Mesodermal cell (in vitro differentiated cells): ENCODE results near the gene NPAS3.
A peak's percentile ranks its signal among the peaks of the same experiment; 100 is the strongest.

ENCODE experiments used
- H3K27ac ChIP-seq: 2 replicates; pipeline ENCODE4 v1.7.0; 2013; ENCODE audit warnings: mild to moderate bottlenecking, low read depth, low read length, moderate library complexity; ENCODE audit not compliant: severe bottlenecking
- H3K36me3 ChIP-seq: 2 replicates; pipeline ENCODE4 v1.7.1; 2013; ENCODE audit warnings: mild to moderate bottlenecking, low read length, moderate library complexity; ENCODE audit not compliant: control insufficient read depth, insufficient read depth
- H3K4me1 ChIP-seq: one replicate; pipeline ENCODE4 v1.7.1; 2013; ENCODE audit warnings: mild to moderate bottlenecking, low read length; ENCODE audit not compliant: insufficient read depth, control insufficient read depth, poor library complexity, severe bottlenecking
- H3K4me3 ChIP-seq: 2 replicates; pipeline ENCODE4 v1.7.0; 2013; ENCODE audit warnings: low read length, control low read depth, mild to moderate bottlenecking; ENCODE audit not compliant: insufficient read depth, poor library complexity, severe bottlenecking; ENCODE audit errors: extremely low read depth
- H3K9me3 ChIP-seq: 2 replicates; pipeline ENCODE4 v1.7.1; 2013; ENCODE audit warnings: mild to moderate bottlenecking, low read length, moderate library complexity; ENCODE audit not compliant: control insufficient read depth
- WGBS, 2 experiments: methylation state at CpG; one replicate each; pipeline ENCODE4 v1.1.5; 2013; ENCODE audit warnings: missing lambda C conversion rate in 2 of 2; ENCODE audit not compliant: insufficient coverage in 2 of 2; 5-methylcytosine and 5-hydroxymethylcytosine counted together

The NPAS3 gene

GRCh38 chr14:33736299-33736825, 797.7 kb downstream of the NPAS3 start:
- peaks cover 5% of the 10 kb centered on the region for H3K4me1 ChIP-seq
- no peaks in the 10 kb centered on the region for H3K9me3 ChIP-seq
- WGBS, 2 experiments = 100% methylated on average over 2 of the region's 3 CpGs; no CpG with 5 or more reads in 1 of the 2 experiments
- no peak overlapping the region for H3K4me3 ChIP-seq
- H3K27ac ChIP-seq = no peak overlapping the region
- H3K36me3 ChIP-seq = no peaks in the 10 kb centered on the region

- H3K4me1 ChIP-seq = peaks cover 5% of the 10 kb centered on the region
- WGBS, 2 experiments = 83 to 93% methylated on average over 2 of the region's 3 CpGs
- no peak overlapping the region for H3K27ac ChIP-seq
- H3K4me3 ChIP-seq = no peak overlapping the region
- H3K36me3 ChIP-seq = no peaks in the 10 kb centered on the region
- no peaks in the 10 kb centered on the region for H3K9me3 ChIP-seq
Measured at GRCh38 chr14:33736979-33737378, 798.3 kb downstream of the NPAS3 start.

- Histone ChIP-seq H3K9me3 (no peaks in the 10 kb centered on the region), H3K27ac (no peak overlapping the region), H3K36me3 (no peaks in the 10 kb centered on the region), H3K4me1 (peaks cover 5% of the 10 kb centered on the region), H3K4me3 (no peak overlapping the region)
- 88 to 100% methylated on average over 1 to 2 of the region's 2 CpGs for WGBS, 2 experiments
Measured at GRCh38 chr14:33737446-33737845, 798.8 kb downstream of the NPAS3 start.

GRCh38 chr14:33738029-33738428, 799.4 kb downstream of the NPAS3 start:
- no peak overlapping the region for H3K4me3 ChIP-seq
- no peaks in the 10 kb centered on the region for H3K36me3 ChIP-seq
- H3K4me1 ChIP-seq = peaks cover 5% of the 10 kb centered on the region
- H3K27ac ChIP-seq = no peak overlapping the region
- peaks cover 2% of the 10 kb centered on the region for H3K9me3 ChIP-seq
- 89 to 94% methylated on average over 2 of the region's 4 CpGs for WGBS, 2 experiments

GRCh38 chr14:33738491-33738890, 799.8 kb downstream of the NPAS3 start:
- no peaks in the 10 kb centered on the region for H3K36me3 ChIP-seq
- WGBS, 2 experiments = 75 to 77% methylated on average over 2 to 3 of the region's 3 CpGs

GRCh38 chr14:33740531-33740930, 801.9 kb downstream of the NPAS3 start:
- WGBS, 2 experiments = 92 to 100% methylated on average over 2 to 3 of the region's 5 CpGs
- Histone ChIP-seq H3K9me3 (peaks cover 5% of the 10 kb centered on the region), H3K27ac (no peak overlapping the region), H3K4me1 (peaks cover 5% of the 10 kb centered on the region), H3K4me3 (no peak overlapping the region), H3K36me3 (no peaks in the 10 kb centered on the region)

More at GRCh38 chr14:33738491-33738890, 799.8 kb downstream of the NPAS3 start:
- peaks cover 5% of the 10 kb centered on the region for H3K9me3 ChIP-seq
- H3K4me3 ChIP-seq = no peak overlapping the region
- H3K4me1 ChIP-seq = peaks cover 5% of the 10 kb centered on the region
- no peak overlapping the region for H3K27ac ChIP-seq

- H3K36me3 ChIP-seq = no peaks in the 10 kb centered on the region
- no peak overlapping the region for H3K27ac ChIP-seq
- peaks cover 5% of the 10 kb centered on the region for H3K4me1 ChIP-seq
- WGBS, 2 experiments = 100% methylated on average over 3 to 4 of the region's 4 CpGs
- peaks cover 5% of the 10 kb centered on the region for H3K9me3 ChIP-seq
- no peak overlapping the region for H3K4me3 ChIP-seq
Measured at GRCh38 chr14:33742166-33742565, 803.5 kb downstream of the NPAS3 start.

- Histone ChIP-seq H3K9me3 (peaks cover 5% of the 10 kb centered on the region), H3K27ac (no peak overlapping the region), H3K4me1 (no peaks in the 10 kb centered on the region), H3K36me3 (no peaks in the 10 kb centered on the region), H3K4me3 (no peak overlapping the region)
- 85 to 92% methylated on average over 5 of the region's 6 CpGs for WGBS, 2 experiments
Measured at GRCh38 chr14:33745163-33745562, 806.5 kb downstream of the NPAS3 start.

GRCh38 chr14:33747749-33748148, 809.1 kb downstream of the NPAS3 start:
- H3K4me3 ChIP-seq = no peak overlapping the region
- 75 to 77% methylated on average over 1 of the region's 1 CpG for WGBS, 2 experiments

GRCh38 chr14:33754261-33754660, 815.6 kb downstream of the NPAS3 start:
- Histone ChIP-seq H3K27ac (peak overlapping the region; percentile 47), H3K4me1 (peaks cover 11% of the 10 kb centered on the region), H3K36me3 (no peaks in the 10 kb centered on the region), H3K4me3 (no peak overlapping the region), H3K9me3 (no peaks in the 10 kb centered on the region)
- WGBS, 2 experiments = 51 to 78% methylated on average over 2 to 3 of the region's 4 CpGs

More at GRCh38 chr14:33747749-33748148, 809.1 kb downstream of the NPAS3 start:
- no peaks in the 10 kb centered on the region for H3K4me1 ChIP-seq
- H3K9me3 ChIP-seq = peaks cover 5% of the 10 kb centered on the region
- H3K36me3 ChIP-seq = no peaks in the 10 kb centered on the region
- no peak overlapping the region for H3K27ac ChIP-seq

- no peaks in the 10 kb centered on the region for H3K9me3 ChIP-seq
- H3K4me1 ChIP-seq = peaks cover 11% of the 10 kb centered on the region
- no peak overlapping the region for H3K4me3 ChIP-seq
- no peaks in the 10 kb centered on the region for H3K36me3 ChIP-seq
- WGBS, 2 experiments = 88 to 91% methylated on average over 3 to 5 of the region's 5 CpGs
- H3K27ac ChIP-seq = no peak overlapping the region
Measured at GRCh38 chr14:33755358-33755757, 816.7 kb downstream of the NPAS3 start.
